Osteocyte (in vitro differentiated cells): ENCODE data around the gene ANXA2R. TPM values are rescaled to one million over a fixed set of nuclear protein-coding genes. Genes with fewer than 3 reads are reported as not detected.

Experiments used
- DNase-seq: peaks from one replicate; pipeline ENCODE4 v3.0.0; 2021; ENCODE audit warnings: mixed read lengths; ENCODE audit not compliant: unreplicated experiment; ENCODE audit errors: extremely low spot score
- H3K27ac Mint-ChIP-seq: one replicate; pipeline ENCODE4 v1.8.0; 2021; ENCODE audit warnings: mild to moderate bottlenecking, mixed read lengths; ENCODE audit not compliant: unreplicated experiment
- H3K27me3 Mint-ChIP-seq: one replicate; pipeline ENCODE4 v1.8.0; 2021; ENCODE audit warnings: mixed read lengths; ENCODE audit not compliant: unreplicated experiment
- H3K36me3 Mint-ChIP-seq: one replicate; pipeline ENCODE4 v1.8.0; 2021; ENCODE audit warnings: mixed read lengths; ENCODE audit not compliant: unreplicated experiment
- H3K4me1 Mint-ChIP-seq: one replicate; pipeline ENCODE4 v1.8.0; 2021; ENCODE audit warnings: mixed read lengths; ENCODE audit not compliant: unreplicated experiment
- H3K4me3 Mint-ChIP-seq: one replicate; pipeline ENCODE4 v1.8.0; 2021; ENCODE audit warnings: mild to moderate bottlenecking, moderate library complexity, mixed read lengths; ENCODE audit not compliant: unreplicated experiment
- H3K9me3 Mint-ChIP-seq: one replicate; pipeline ENCODE4 v1.8.0; 2021; ENCODE audit warnings: mixed read lengths; ENCODE audit not compliant: unreplicated experiment
- CTCF ChIP-seq: fragments of 200-600 bp; sonication (generic); IDR thresholded peaks from 2 replicates; pipeline ENCODE4 v1.5.0; 2021; ENCODE audit warnings: antibody characterized with exemption, mild to moderate bottlenecking, moderate library complexity
- total RNA-seq: library from RNA; stranded (reverse); gene quantifications from 2 replicates; pipeline ENCODE4 v1.2.1, GENCODE V29; 2021

ANXA2R gene
- total RNA-seq, 1 donor from 2014 or later: 5.3 TPM

DNA sequence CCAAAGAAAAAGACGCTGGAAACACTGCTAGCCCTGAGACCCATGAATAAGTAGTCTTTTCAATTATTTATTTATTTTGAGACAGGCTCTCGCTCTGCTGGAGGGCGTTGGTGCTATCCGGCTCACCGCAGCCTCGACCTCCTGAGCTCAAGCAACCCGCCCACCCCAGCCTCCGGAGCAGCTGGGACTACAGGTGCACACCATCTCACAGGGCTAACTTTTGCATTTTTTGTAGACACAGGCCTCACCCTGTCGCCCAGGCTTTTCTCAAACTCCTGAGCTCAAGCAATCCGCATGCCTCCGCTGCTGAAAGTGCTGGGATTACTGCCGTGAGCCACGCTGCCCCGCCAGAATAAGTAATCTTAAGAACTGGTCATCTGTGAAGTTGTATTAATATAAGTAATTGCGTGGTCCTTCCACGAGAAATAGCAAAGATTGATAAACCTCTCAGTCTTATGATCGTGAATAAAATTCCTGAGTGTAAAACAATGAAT, 1.6 kb downstream of the ANXA2R start:
- Mint-ChIP-seq H3K36me3 (no peaks in the 10 kb centered on the region), H3K4me1 (peaks cover 42% of the 10 kb centered on the region), H3K27ac (peak overlapping the region; percentile 99), H3K4me3 (peak overlapping the region; percentile 85), H3K9me3 (no peaks in the 10 kb centered on the region), H3K27me3 (no peaks in the 10 kb centered on the region)
- TF ChIP-seq CTCF: no peak
- no peak for DNase-seq

GRCh38 chr5:43037636-43038495, 2.3 kb downstream of the ANXA2R start:
- Mint-ChIP-seq H3K27ac (peak overlapping the region; percentile 99), H3K27me3 (no peaks in the 10 kb centered on the region)

DNA sequence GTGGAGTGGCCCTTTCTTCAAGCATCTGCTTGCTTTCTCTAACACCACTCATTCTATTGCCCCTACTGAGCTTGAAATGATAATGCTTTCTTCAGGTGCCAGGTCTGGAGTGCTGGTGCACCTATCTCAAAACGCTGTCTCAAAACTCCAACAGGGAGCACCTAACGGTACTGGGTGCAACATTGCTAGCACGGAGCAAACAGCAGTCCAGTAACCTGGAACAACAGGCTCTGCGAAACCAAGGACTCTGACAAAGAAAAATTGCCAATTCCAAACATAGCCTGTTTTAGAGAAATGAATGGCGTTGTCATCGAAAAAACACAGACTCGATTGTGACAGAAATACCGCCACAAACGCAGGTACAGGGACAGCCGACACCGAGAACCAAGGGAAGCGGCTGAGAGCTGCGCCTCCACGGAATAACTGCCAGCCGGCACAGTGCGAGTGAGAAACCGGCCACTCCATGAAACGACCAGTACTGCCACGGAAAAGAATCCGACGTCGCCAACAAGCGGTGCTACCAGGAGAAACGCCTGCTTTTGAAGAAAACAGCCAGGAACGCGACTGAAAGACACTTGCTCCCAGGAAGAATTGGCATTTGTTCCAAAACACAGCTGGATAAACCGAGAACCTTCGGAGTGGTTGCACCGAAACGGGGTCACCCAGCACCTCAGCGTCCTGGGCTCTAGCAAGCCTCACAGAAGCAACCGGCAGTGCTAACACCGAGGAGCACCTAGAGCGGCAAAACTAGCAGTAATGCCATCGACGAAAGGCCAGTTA, 3.1 kb downstream of the ANXA2R start:
- H3K27ac Mint-ChIP-seq: peak overlapping the region; percentile 99
- peak overlapping the region; percentile 85 for H3K4me3 Mint-ChIP-seq
- H3K9me3 Mint-ChIP-seq: no peaks in the 10 kb centered on the region
- no peaks in the 10 kb centered on the region for H3K36me3 Mint-ChIP-seq
- no peak for TF ChIP-seq CTCF
- H3K27me3 Mint-ChIP-seq: no peaks in the 10 kb centered on the region
- peaks cover 37% of the 10 kb centered on the region for H3K4me1 Mint-ChIP-seq
- DNase-seq: no peak

More at GRCh38 chr5:43037636-43038495, 2.3 kb downstream of the ANXA2R start:
- no peak for TF ChIP-seq CTCF
- peak overlapping the region; percentile 85 for H3K4me3 Mint-ChIP-seq
- DNase-seq: no peak
- no peaks in the 10 kb centered on the region for H3K9me3 Mint-ChIP-seq
- H3K36me3 Mint-ChIP-seq: no peaks in the 10 kb centered on the region
- peaks cover 37% of the 10 kb centered on the region for H3K4me1 Mint-ChIP-seq

DNA sequence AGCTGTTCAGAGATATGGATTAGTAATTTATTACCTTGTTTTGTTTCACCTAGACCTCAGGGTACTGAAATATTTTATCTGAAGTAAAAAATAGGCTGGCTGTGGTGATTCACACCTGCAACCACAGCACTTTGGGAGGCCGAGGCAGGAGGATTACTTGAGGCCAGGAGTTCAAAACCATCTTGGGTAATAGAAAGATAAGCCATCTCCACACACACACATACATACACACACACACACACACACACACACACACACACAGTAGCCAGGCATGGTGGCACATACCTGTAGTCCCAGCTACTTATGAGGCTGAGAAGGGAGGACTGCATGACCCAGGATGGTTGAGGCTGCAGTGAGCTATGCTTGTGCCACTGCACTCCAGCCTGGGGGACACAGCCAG, 3.7 kb downstream of the ANXA2R start:
- no peaks in the 10 kb centered on the region for H3K36me3 Mint-ChIP-seq
- peaks cover 37% of the 10 kb centered on the region for H3K4me1 Mint-ChIP-seq
- no peak for DNase-seq
- H3K27me3 Mint-ChIP-seq: no peaks in the 10 kb centered on the region
- H3K4me3 Mint-ChIP-seq: no peak overlapping the region
- H3K27ac Mint-ChIP-seq: peak overlapping the region; percentile 99
- no peaks in the 10 kb centered on the region for H3K9me3 Mint-ChIP-seq
- no peak for TF ChIP-seq CTCF

DNA sequence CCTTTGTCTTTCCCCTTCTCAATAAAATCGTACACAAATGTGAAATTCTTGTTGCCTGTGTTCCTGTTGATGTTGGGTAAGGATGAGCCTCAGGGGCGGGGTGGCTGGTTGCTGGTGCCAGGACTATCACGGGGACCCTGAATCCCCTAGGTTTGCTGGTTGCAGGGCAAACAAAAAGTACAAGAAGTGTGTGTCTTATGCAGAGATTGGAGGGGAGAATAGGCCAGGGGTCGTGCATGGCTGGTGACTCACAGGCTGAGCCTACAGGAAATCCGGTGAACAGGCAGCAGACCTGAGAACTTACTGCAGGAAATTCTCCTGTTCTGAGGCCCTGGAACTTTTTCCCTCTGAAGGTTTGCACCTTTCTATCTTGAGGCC, 5.5 kb downstream of the ANXA2R start:
- Mint-ChIP-seq H3K9me3 (no peaks in the 10 kb centered on the region), H3K4me1 (peaks cover 37% of the 10 kb centered on the region), H3K4me3 (no peak overlapping the region), H3K36me3 (no peaks in the 10 kb centered on the region), H3K27ac (peak overlapping the region; percentile 83), H3K27me3 (no peaks in the 10 kb centered on the region)
- no peak for DNase-seq
- no peak for TF ChIP-seq CTCF
